GM21786 (cell line): ENCODE results near the gene EYS.

Experiments
- ATAC-seq: cut with Tn5 transposase; IDR thresholded peaks from one replicate; pipeline ENCODE4 v1.9.1; 2021; ENCODE audit not compliant: unreplicated experiment

Gene EYS

DNA sequence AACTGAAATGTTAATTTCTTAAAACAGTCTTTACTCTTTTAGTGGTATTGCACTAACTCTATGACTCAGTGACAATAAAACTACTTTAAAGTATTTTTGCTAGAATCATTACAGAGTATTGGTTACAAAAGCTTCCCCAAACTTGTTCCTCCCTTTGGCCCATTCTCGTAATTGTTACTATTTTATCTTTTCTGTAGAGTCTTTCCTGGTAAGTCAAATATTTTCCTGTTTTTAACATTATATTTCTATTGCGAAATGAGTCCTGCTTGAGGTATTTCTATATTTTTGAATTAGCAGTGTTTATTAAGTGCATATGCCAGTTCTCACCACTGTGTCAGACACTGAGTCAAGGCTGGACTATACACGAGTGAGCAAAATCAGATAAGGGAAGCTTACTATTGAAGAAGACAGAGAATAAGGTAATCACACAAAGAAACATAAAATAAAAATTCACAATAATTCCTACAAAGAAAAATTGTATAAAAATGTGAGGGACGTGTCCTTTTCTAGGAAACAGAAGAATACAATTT is 970.5 kb downstream of the EYS start:
- ATAC-seq, result no peak

DNA sequence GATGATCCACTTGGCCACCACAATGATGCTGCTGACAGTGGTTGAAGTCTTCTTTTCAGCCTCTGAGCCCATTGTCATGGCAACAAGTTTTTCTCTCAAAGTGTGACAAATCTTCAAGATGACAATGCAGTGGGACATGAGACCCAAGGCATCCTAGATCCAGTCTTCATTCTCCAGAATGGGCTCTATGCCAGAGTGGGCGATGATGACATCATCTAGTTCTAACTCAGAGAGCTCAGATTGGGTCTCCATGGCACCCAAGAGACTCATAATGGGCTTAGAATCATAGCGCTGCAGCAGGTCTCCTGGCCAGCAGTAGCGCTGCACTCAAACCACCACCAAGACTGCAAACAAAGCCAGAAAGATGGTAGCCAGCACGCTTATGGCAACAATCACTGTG is 973.6 kb downstream of the EYS start:
- ATAC-seq, result no peak

DNA sequence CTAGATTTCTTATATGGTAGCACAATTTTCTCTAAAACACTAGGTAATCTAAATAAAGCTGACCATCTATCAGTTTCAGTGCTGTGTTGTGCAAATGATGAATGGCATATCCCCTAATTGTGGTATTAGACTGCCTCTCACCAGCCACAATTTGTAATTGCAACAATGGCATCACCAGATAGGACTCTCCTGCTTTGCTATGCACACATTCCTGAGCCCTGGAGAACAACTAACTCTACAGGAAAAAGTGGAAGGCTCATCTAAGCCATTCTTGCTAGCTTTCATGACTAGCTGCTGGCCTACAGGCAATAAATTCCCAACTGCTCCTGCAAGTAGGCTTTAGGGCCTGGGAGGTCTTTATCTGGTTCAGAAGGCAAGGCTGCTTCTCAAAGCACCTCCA is 974.1 kb downstream of the EYS start:
- no peak for ATAC-seq

DNA sequence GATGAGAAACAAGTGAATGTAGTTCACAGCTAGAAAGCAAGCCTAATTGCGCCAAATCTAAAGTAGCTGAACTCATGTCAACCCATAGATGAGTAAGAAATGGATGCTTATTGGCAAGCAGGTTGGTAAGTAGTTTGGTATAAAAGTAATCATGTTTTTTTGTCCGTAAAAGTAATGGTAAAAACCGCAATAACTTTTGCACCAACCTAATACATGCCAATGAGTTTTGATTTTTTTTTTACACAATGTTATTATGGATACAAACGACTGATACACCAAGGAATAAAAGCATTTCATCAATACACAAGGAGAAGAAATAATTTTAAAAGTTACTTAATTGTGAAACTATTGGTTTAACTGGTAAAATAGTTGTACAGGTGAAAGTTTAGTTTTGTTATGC is 977.5 kb downstream of the EYS start:
- no peak for ATAC-seq

DNA sequence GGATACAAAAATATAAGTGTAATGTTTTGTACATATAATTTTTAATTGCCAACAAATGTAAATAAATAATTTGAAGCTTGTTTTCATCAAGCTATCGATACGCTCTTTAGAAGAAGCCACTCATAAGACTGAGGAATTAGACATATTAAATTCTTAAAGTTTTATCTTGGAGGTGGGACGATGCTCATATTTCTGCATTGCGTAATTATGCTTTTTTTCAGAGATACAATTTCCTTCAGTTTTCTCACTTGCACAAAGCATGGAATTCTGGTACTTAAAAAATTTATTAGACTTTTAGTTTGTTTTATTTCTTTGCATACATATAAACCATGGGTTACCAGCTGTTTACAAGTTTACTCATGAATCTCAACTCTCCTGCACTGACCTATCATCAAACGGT is 980.0 kb downstream of the EYS start:
- ATAC-seq, result no peak

DNA sequence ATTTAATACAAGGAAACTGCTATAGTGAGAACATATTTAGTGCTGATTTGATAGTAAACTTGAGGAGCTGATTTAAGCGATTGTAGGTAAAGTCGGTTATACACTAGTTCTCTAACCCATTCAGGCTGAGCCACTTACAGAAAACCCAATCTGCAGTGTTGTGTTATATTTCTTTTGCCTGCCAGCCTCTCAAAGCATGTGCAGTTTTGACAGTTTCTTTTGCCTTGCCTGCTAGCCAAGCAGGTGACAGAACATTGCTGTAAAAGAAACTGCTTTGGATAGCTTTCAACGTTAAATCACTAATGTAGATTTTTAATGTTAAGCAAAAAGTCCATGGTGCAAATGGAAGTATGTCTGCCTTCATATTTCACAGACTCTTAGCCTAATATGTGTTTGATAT is 982.9 kb downstream of the EYS start:
- no peak for ATAC-seq

DNA sequence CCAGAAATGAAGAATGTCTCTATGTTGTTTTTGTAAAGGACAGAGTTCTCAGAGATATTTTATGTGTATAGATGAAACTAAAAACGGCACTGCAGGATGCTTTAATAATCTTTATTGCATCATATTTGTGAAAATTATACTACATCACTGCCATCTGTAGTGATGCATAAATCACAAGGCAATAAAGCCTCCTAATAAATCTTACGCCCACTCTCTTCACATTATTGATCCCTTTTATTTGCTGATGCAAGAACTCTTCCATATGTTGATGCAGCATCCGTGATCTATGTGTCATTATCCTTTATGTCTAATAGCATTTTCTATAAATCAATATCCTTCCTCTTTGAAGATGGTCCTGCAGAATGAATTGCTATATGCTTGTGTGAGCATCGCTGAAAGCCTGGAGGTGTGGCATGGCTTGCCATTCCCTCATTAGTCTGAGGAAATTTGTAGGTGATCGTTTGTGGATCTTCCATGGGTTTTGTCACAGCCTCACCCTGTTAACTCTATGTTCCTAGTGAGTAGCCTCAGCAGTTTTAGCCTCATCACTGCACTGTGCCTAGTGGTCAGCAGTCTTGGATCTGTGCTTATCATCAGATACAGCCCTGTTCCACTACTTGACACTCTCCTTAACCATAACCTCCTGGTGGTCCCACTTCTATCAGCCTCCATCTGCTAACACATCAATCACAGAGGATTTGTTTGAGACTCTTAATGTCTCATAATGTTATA is 983.5 kb downstream of the EYS start:
- no peak for ATAC-seq

DNA sequence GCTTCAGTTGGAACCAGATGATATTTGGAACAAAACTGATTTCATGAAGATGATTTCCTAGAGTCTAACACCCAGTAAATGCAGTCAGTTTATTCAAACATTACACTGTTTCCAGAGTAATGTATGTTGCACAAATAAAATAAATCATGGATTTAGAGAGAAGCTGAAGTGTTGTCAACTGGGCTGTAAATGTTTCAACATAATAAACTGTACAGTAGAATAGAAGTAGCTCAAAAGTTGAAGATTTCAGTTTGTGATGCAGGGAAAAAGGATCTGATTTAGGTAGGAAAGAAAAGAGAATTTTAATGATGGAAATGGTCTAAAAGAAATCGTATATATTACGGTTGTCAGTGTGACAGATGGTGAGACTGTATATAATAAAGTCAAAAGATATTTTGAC is 985.2 kb downstream of the EYS start:
- no peak for ATAC-seq

DNA sequence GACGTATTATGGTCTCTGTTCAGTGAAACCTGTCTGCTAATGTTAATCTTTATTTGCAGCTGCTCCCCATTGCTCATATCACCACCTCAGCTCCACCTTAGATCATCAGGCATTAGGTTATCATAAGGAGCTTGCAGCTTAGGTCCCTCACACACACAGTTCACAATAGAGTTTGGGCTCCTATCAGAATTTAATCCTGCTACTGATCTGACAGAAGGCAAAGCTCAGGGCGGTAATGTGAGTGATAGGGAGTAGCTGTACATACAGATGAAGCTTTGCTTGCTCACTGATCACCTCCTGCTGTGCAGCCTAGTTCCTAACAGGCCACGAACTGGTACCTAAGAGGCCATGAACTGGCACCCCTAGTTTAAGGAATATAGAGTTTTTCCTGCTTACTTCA is 989.7 kb downstream of the EYS start:
- ATAC-seq, result no peak

DNA sequence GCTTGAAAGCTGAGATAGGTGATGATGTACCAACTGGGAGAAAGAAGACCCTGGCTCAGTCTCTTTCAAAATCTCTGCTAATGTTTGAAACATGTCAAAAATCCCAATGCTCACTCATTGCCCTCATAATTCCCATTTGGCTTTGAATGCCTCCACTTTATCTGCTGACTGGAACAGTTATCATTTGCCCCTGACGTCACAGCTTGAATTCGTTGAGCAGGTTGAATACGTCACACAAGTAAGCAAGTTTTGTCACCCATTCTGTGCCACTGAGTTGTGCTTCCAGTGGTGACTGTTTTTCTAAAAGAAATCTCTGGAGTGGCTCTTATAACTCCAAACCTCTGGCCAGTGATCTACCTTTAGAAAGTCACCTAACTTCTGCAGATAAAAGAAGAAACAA is 991.4 kb downstream of the EYS start:
- no peak for ATAC-seq

DNA sequence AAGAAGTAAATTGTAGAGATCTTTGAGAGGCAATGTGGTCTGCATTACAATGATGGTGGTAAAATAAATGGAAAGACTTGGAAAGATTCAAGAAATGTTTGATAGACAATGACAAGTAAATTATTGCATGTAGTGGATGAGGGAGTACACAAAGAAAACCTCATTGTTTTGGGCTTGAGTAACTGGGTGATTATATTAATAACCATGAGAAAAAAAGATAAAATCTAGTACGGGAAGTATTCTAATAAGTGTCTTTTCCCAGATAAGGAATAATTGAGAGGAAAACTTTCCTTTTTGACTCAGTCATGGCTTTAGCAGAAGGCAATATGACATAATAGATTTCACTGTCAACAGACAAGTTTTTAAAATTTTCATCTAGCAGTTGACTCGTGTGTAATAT is 993.0 kb downstream of the EYS start:
- no peak for ATAC-seq

DNA sequence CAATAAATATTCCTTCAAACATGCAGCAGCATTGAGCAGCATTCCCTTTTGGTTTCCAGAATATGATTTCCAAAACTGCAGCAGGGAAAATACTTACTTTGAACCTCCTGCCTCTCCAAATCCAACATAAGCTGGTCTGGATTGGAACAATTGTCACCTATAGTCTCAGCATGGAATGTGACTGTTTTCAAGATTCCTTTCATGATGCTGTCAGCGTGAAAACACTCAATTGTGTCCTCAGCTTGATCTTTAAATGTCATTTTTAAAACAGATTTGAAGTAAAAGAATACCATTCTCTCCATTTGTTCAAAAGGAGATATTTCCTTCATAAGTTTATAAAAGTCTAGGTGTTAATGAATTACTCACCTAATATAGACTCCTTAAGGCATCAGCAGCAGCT is 993.9 kb downstream of the EYS start:
- no peak for ATAC-seq

DNA sequence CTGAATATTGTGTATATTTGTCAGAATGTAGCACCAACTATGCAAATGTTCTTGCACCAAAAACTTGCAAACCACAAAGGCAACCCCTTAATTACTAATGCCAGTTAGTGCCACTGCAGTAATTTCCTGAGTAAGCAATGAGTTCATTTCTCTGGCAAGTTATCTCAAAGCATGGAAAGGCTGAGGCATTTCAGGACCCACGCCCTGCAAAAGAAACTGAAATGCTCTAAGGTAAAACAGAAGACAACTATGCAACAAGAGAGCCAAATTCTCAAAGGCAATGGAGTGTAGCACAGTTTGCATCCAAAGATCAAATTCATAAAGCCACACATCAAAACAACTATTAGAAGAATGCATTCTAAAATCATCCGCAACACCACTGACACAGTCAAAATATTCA is 994.4 kb downstream of the EYS start:
- no peak for ATAC-seq

DNA sequence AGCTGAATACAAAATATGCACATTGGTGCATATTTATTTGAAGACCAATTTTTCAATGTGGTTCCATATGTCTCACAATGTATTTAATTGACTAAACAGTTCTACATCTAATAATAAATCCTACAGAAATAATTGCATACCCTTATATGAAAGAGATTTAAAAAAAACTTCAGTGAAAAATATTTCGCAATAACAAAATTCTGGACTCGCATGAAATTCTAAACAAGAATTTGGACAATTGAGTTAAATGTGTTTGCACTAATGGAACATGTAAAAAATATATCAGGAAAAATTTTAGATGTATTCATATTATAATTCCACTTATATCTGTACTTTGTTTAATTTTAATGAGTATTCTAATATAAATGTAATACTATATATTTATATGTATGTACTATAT is 1003.1 kb downstream of the EYS start:
- ATAC-seq, result no peak

DNA sequence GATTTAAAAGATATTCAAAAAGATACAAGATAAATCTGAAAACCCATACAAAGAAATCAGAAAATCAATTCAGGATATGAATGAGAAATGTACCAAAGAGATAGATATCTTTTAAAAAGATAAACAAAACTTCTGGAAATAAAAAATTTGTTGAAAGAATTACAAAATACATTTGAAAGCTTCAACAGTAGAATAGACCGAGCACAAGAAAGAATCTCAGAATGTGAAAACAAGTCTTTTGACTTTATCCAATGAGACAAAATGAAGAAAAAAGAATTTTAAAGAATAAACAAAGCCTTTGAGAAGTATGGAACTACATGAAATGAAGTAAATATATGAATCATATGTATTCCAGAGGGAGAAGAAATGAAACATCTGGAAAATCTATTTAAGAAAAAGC is 1011.0 kb downstream of the EYS start:
- no peak for ATAC-seq

DNA sequence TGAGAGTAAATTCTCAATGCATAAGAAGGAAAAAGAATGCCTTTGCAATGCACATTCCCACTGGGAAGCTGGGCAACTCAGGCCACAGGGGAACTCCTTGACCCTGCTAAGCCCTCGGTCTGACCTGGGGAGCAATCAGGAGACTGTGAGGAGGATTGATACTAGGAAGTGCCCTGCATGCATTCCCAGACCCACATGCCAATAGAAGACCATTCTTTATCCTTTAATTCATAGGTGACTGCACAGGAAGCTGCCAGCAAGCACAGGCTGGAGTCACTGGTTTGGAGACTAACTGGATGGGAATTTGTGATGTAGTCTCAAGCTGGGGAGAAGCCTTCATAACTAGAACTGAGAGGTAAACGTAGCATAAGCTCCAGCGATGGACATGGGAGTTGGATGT is 1012.7 kb downstream of the EYS start:
- ATAC-seq, result no peak

DNA sequence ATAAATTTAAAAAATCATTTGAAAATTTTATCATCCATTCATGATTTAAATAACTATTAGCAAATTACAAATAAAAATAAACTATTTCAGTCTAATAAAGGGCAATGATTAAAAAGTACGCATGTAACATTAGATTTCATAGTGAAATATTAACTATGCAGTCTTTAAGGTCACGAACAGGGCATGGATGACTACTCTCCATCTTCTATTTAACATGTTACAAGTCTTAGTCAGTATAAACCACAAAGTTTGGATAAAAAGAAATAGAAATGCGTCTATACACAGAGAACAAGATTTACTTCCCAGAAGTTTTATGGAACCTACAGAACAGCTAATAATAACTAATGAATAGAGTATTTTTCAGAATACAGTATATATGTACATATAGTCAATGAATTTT is 1016.0 kb downstream of the EYS start:
- ATAC-seq, result no peak

DNA sequence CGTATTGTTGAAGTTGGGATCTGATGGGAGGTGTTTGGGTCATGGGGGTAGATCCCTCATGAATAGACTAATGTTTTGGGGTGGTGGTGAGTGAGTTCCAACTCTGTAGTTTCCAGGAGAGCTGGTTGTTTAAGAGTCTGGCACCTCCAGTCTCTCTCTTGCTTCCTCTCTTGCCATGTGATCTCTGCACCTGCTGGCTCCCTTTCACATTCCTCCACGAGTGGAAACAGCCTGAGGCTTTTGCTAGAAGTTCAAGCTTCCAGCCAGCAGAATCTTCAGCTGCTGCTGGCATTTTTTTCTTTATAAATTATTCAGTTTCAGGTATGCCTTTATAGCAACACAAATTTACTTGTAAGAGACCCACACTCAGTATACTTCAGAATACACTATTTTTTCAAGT is 1021.6 kb downstream of the EYS start:
- no peak for ATAC-seq

DNA sequence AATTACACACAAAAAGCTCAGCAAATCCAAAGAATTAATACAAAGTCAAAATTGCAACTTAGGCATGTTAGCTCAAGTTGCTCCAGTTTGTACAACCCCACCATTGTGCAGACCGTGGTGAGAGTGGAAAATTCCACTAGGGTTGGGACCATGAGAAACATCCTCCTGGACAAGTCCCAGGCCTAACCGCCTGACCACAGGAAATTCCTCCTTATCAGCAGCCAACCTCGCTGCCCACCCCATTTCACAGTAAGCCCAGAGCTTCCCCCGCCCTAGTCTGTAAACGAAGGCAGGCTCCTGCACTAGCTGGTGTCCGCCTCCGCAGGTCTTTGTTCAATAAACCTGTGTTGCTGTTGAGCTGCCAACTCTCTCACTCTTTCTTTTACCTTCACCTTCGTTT is 1023.3 kb downstream of the EYS start:
- ATAC-seq, result no peak

DNA sequence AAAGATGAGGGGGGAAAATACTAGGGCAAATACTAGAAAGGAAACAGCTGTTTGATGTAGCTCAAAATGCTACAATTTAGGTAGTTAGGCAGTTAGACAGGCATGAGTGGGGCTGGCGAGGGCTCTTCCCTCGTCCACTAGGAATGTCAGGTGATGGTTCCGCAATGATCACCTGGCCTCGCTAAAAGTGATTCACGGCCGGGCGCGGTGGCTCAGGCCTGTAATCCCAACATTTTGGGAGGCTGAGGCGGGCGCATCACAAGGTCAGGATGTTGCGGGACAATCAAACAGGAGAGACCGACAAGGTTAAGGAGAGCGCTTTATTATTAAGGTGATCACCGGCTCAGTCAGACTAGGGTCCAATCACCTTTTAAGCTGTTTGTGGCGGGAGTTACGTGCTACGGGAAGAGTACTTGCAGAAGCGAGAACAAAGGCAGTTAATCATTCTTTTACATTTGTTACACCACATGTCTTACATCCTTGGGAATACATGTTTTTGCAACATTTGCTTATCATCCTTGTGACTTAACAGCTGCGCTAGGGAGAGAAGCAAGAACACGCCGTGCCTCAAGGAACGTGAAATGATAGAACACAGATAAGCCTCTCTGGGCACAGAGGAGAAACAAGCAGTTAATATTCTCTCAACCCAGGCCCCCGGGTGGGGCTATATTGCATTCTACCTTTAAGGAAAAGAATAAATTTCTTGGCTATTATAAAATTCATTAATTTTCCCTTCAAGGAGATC is 1025.4 kb downstream of the EYS start:
- no peak for ATAC-seq

DNA sequence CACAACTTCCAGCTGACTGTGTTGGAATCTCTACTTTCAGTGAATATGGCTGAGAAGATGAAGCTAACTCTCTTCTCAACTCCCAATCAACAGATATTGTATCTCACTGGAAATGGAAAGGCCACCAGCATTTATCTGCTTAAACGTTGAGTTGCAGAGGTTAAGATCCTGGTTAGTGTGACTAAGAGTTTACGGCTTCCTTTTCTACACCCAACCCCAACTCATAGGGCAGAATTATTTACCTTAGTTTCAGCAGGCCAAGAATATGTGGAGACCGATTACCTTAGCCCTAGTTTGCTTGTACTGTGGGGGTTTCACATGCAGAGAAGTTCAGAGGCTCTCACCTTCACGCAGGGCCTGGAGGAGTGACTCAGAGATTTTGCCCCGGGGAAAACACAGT is 1026.6 kb downstream of the EYS start:
- no peak for ATAC-seq

DNA sequence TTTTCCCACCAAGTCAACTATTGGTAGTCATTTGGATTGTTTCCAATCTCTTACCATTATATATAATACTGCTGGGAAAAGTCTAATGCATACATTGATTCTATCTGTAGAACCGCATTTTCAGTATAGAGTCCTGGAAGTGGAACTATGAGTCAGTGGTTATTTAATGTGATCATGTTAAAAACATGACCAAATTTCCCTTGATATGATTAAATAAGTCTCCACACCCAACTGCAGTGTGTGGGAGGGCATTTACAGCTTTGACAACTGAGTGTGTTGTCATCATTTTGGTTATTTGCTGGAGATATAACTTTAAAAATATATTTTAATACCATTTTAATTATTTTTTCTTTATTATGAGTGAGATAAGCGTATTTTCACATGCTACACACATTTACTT is 1027.6 kb downstream of the EYS start:
- ATAC-seq, result no peak

DNA sequence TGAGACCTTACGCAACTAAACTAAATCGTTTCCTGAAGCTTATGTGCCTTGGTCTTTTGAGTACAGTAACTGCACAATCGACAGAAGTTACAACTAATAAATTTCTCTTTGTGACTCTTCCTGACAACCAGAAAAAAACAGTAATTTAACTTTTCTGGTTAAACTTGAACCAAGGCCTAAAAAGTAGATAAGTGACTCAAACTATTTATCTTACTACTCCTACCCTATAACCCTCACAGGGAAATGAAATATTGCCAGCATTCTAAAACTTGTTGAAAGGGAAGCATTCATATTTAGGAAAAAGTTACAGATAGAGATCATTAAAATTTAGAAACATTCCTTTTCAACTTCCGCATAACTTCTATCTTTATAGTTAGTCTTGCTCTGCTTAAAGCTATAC is 1034.4 kb downstream of the EYS start:
- ATAC-seq, result no peak
